K562 (cell line): ENCODE data around the gene DEDD. TPM values are rescaled to one million over a fixed set of nuclear protein-coding genes. Genes with fewer than 3 reads are reported as not detected.

Experiments
- AFF4 ChIP-seq: sonication (generic); formaldehyde crosslinking; IDR thresholded peaks from 2 replicates; pipeline ENCODE4 v1.8.0; 2023; ENCODE audit warnings: mild to moderate bottlenecking, missing genetic modification reagents
- DACH1 ChIP-seq: fragments of 450-650 bp; IDR thresholded peaks from 2 replicates; pipeline ENCODE4 v1.6.1; 2018; ENCODE audit not compliant: partially characterized antibody
- JUND ChIP-seq, 2 experiments: IDR thresholded peaks; 2 replicates in 1 of 2; 3 replicates in 1 of 2; pipeline ENCODE4 v1.6.1; 2011; ENCODE audit warnings: borderline replicate concordance in 2 of 2, low read depth in 2 of 2, low read length in 2 of 2, improper control_type of control experiment in 1 of 2, missing biosample characterization in 1 of 2, missing genetic modification characterization in 1 of 2, missing genetic modification reagents in 1 of 2
- THRAP3 ChIP-seq: fragments of 450-650 bp; IDR thresholded peaks from 2 replicates; pipeline ENCODE4 v1.6.1; 2016; ENCODE audit warnings: mild to moderate bottlenecking, inconsistent platforms, borderline replicate concordance
- ZNF3 ChIP-seq: fragments of 250-450 bp; sonication (Bioruptor Pico); IDR thresholded peaks from 2 replicates; pipeline ENCODE4 v1.5.0; 2021; ENCODE audit warnings: mild to moderate bottlenecking, moderate library complexity
- polyA plus RNA-seq, 8 experiments: library from polyadenylated mRNA; depleted of rRNA in 4 of 8; stranded (reverse) in 5 of 8; unstranded in 3 of 8; fragments of >200 nt; fragmentation: Nextera tagmentation in 2 of 8; fragmentation: Illumina TruSeq in 1 of 8; extraction: Ambion mirVana in 2 of 8; extraction: Trizol in 1 of 8; gene quantifications; 2 replicates each; pipeline versions ENCODE4 v1.2.1 to v1.2.3, GENCODE V29; 2011 to 2014; ENCODE audit warnings: inconsistent platforms in 1 of 8, missing spikeins in 1 of 8
- total RNA-seq, 7 experiments: library from RNA; depleted of rRNA in 6 of 7; stranded (reverse); fragments of >200 nt in 6 of 7; fragmentation: Illumina TruSeq in 2 of 7; extraction: Trizol in 2 of 7; gene quantifications; 2 replicates each; pipeline versions ENCODE4 v1.2.1 to v1.2.3, GENCODE V29; 2011 to 2021; ENCODE audit warnings: low replicate concordance in 1 of 7
- TF ChIP-seq, protein P1 (sequence below): fragments of 450-650 bp; IDR thresholded peaks from 2 replicates; pipeline ENCODE4 v1.6.1; 2016; ENCODE audit warnings: mild to moderate bottlenecking, moderate library complexity

The DEDD gene
- total and polyA plus RNA-seq, 9 of the 15 experiments (the other 6 are each of a cell fraction or from before 2014, with no cell fraction given) = 11.6 to 41.0 (median 16.8) TPM

GRCh38 chr1:161177112-161177935 lies 44.9 kb upstream of the DEDD start, which contains the start of gene B4GALT3 (continued):
- TF ChIP-seq, protein P1, sequence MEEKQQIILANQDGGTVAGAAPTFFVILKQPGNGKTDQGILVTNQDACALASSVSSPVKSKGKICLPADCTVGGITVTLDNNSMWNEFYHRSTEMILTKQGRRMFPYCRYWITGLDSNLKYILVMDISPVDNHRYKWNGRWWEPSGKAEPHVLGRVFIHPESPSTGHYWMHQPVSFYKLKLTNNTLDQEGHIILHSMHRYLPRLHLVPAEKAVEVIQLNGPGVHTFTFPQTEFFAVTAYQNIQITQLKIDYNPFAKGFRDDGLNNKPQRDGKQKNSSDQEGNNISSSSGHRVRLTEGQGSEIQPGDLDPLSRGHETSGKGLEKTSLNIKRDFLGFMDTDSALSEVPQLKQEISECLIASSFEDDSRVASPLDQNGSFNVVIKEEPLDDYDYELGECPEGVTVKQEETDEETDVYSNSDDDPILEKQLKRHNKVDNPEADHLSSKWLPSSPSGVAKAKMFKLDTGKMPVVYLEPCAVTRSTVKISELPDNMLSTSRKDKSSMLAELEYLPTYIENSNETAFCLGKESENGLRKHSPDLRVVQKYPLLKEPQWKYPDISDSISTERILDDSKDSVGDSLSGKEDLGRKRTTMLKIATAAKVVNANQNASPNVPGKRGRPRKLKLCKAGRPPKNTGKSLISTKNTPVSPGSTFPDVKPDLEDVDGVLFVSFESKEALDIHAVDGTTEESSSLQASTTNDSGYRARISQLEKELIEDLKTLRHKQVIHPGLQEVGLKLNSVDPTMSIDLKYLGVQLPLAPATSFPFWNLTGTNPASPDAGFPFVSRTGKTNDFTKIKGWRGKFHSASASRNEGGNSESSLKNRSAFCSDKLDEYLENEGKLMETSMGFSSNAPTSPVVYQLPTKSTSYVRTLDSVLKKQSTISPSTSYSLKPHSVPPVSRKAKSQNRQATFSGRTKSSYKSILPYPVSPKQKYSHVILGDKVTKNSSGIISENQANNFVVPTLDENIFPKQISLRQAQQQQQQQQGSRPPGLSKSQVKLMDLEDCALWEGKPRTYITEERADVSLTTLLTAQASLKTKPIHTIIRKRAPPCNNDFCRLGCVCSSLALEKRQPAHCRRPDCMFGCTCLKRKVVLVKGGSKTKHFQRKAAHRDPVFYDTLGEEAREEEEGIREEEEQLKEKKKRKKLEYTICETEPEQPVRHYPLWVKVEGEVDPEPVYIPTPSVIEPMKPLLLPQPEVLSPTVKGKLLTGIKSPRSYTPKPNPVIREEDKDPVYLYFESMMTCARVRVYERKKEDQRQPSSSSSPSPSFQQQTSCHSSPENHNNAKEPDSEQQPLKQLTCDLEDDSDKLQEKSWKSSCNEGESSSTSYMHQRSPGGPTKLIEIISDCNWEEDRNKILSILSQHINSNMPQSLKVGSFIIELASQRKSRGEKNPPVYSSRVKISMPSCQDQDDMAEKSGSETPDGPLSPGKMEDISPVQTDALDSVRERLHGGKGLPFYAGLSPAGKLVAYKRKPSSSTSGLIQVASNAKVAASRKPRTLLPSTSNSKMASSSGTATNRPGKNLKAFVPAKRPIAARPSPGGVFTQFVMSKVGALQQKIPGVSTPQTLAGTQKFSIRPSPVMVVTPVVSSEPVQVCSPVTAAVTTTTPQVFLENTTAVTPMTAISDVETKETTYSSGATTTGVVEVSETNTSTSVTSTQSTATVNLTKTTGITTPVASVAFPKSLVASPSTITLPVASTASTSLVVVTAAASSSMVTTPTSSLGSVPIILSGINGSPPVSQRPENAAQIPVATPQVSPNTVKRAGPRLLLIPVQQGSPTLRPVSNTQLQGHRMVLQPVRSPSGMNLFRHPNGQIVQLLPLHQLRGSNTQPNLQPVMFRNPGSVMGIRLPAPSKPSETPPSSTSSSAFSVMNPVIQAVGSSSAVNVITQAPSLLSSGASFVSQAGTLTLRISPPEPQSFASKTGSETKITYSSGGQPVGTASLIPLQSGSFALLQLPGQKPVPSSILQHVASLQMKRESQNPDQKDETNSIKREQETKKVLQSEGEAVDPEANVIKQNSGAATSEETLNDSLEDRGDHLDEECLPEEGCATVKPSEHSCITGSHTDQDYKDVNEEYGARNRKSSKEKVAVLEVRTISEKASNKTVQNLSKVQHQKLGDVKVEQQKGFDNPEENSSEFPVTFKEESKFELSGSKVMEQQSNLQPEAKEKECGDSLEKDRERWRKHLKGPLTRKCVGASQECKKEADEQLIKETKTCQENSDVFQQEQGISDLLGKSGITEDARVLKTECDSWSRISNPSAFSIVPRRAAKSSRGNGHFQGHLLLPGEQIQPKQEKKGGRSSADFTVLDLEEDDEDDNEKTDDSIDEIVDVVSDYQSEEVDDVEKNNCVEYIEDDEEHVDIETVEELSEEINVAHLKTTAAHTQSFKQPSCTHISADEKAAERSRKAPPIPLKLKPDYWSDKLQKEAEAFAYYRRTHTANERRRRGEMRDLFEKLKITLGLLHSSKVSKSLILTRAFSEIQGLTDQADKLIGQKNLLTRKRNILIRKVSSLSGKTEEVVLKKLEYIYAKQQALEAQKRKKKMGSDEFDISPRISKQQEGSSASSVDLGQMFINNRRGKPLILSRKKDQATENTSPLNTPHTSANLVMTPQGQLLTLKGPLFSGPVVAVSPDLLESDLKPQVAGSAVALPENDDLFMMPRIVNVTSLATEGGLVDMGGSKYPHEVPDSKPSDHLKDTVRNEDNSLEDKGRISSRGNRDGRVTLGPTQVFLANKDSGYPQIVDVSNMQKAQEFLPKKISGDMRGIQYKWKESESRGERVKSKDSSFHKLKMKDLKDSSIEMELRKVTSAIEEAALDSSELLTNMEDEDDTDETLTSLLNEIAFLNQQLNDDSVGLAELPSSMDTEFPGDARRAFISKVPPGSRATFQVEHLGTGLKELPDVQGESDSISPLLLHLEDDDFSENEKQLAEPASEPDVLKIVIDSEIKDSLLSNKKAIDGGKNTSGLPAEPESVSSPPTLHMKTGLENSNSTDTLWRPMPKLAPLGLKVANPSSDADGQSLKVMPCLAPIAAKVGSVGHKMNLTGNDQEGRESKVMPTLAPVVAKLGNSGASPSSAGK = peak; percentile 96
- TF ChIP-seq AFF4 (CRISPR knock-in tag) (peak; percentile 63), DACH1 (no peak), THRAP3 (0 out of 2 replicates have a peak, but pooled peaks have one; percentile 50), JUND (IDR thresholded peaks at IDR 0.05; ENCODE audit: borderline replicate concordance, low read depth, low read length) (peak; percentile 49; the same call in 1 of the 2 replicates), JUND (tag; IDR thresholded peaks at IDR 0.05; ENCODE audit: borderline replicate concordance, low read depth, low read length) (no peak; the same call in 2 of the 3 replicates), ZNF3 (CRISPR knock-in tag) (no peak)
